Measurements from ENCODE around the gene GGT7.
A peak's percentile ranks its signal among the peaks of the same experiment; 100 is the strongest.
"Not testable (repeated sequence)": the region's sequence is repeated elsewhere in the genome, so short reads cannot be mapped to it uniquely, and the experiment has no call there.

The GGT7 gene

DNA sequence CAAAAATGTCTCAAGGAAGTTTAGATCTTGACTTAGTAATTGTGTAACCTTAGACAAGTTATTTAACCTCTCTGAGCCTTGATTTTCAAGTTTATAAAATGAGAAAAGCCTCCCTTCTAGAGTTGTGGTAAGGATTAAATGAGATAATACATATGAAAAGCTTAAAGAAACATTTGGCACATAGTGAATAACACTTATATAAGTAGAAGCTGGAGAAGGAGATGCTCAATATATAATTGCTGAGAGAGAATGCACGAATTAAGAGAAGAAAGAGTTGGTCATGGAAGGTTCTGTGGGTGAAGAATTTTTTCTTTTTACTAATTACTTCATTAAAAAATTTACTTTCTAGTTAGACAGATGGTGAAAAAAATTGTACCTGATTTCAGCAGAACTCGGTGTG, 9.0 kb upstream of the GGT7 start:
- no peak for DNase-seq (ENCODE audit: low spot score)

- DNase-seq (ENCODE audit: low spot score) = not testable (repeated sequence)
These were observed 8.3 kb upstream of the GGT7 start for GRCh38 chr20:34880971-34881370.

DNA sequence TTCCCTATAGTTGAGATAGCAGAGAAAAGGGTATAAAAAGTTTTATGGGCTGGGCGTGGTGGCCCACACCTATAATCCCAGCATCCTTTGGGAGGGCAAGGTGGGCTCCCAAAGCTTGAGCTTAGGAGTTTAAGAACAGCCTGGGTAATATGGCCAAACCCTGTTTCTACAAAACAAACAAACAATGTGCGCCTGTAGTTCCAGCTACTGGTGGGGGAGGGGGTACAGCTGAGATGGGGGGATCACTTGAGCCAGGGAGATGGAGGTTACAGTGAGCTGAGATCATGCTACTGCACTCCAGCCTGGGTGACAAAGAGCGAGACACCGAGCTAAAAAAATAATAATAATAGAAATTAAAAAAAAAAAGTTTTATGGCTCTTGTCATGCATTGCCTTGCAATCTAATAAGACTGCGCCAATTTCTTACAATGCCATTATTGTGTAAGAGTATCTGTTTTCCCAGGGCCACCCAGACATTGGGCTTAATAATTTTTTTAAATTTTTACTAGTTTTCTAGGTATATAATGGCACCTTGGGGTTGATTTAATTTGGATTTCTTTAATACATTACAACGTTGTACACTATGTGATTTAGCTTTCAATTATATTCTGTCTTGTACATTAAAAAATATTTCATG, 7.7 kb upstream of the GGT7 start:
- no peak for DNase-seq (ENCODE audit: low spot score)

DNA sequence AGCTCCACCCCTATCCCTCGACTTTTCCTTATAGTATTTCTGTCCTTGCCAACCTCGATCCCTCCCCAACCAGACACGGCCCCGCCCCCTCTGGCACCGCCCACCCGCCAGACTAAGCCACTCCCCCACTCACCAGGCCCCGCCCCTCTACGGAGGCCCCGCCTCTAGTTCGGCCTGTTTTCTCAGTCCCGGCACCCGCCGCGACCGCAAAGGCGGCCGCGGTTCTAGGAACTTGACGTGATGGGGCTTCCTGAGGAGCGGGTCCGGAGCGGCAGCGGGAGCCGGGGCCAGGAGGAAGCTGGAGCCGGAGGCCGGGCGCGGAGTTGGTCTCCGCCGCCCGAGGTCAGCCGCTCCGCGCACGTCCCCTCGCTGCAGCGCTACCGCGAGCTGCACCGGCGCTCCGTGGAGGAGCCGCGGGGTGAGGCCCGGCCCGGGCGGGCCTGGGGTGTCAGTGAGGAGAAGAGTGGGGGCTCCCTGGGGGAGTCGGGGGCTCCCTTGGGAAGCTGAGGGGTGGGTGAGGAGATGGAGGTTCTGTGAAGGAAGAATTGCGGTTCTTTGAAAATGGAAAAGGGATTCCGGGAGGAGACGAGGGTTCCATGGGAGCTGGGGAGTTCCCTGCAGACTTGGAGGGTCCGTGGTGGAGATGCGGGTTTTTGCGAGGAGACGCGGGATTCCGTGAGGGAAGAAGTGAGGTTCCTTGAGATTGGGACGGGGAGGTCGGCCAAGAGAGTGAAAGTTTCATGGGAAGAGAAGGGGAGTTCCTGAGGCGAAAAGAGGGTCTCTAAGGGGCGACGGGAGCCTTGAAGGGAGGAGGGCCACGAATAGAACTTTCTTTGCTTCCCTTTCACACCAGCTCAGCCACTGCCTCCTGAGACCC, 4.0 kb upstream of the GGT7 start, which contains the start of gene ACSS2:
Gene ACSS2, plus strand, starts transcription at position 207 of the 877 bp plus-strand sequence. Its CDS starts 34 bp downstream, at position 241.
- no peak for DNase-seq (ENCODE audit: low spot score)

DNA sequence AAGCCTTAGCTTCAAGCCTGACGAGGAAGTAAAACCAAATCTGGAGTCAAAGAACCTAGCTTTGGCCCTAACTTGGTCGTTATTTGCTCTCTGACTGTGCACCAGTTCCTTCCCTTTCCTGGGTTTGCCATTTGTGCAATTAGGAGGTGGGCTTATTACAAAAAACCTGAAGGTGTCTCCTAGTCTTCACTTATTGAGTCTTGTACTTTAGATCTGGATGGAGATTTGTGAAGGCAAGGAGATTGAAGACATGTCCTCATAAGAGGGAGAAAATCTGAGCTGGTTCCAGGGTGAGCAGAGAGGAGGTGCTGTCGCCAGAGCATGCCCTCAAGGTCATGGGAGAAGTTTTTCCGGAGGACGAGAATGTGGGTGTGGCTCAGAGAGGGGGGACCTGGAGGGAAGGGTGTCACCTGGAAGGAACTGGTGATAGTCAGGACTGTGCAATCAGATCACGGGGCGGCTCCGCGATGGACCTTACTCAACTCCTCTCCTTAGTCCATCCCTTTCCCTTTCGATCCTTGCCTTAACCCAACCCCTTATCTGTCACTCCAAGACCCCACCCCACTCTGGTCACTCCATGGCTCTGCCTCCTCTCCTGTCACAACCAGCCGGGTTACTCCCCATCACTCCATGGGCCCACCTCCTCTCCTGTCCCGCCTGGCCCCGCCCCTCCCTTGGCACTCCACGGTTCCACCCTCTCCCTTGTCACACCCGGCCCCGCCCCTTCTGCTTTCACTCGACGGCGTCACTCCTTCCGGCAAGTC, 3.2 kb upstream of the GGT7 start:
- peak; percentile 82 for DNase-seq (ENCODE audit: low spot score)

DNA sequence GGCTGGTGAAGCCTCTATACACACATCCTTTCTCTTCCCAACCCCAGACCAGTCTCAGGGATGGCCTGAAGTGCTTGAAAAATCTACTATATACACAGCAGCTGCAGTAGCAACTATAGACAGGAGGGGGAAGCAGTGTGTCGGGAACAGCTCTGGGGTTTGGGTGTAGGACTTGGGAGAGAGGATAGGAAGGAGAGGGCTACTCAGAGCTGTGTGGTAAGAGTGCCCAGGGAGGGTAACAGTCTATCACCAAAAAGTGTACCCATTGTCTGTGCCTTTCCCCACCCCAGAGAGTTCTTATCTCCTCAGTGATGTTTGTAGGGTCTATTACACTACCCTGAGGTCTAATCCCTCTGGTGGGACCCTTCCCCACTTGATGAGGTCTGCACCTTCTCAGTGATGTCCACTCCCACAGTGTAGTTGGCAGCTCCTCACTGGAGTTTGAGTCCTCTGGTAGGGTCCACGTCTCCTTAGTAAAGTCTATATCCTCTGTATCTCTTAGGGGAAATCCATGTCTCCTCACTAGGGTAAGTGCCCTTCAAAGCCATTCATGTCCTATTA, 1.5 kb upstream of the GGT7 start:
- DNase-seq (ENCODE audit: low spot score) = peak; percentile 56

DNA sequence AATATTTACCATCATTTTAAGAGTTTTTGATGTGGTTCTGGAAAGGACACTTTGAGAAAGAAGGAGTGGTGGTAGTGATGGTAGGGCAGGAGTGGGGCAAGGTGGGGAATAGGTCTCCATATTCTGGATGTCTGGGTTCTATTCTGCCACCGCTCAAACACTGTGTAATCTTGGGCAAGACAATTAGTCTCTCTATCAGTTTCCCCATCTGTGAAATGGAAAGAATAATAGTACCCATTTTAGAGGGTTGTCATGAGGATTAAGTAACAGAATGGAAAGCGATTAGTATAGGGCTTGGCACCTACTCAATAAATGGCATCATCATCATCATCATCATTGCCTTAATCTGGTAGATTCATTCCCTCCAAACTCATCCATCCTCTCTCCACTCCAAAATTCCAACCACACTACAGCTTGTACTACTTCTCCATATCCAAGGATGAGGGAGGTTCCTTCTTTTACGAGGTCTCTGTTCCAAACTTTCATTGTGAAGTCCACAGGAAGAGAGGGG, 982 bp upstream of the GGT7 start:
- no peak for DNase-seq (ENCODE audit: low spot score)

DNA sequence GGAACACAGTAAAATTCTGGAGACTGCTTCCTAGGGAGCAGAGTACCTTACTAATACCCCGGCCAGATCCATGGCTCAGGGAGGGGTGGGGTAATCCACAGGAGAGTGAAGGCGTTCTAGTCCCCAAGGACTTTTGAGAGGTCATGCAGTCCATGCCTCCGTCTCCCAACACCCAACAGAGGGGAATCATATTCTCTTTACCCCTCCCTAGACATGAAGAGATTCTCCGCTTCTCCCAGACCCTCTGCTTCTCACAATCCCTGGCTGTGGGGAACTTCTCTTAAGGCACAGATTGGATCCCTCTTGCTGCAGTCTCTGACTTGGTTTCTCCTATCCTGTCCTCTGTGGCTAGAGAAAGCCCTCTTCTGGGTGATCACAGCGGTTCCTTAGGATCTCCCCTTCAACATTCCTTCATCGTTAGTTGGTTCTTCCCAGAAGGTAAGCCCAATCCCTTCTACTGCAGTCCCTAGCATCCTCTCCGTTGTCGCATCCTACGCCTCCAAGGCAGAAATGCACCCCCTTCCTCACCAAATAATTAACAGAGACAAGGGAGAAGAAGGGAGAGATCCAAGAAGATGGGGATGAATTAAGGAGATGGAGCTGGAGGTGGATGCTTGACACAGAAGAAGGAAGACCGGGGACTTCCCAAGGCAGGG, 562 bp downstream of the GGT7 start:
- no peak for DNase-seq (ENCODE audit: low spot score)

GRCh38 chr20:34871320-34871926, 1.2 kb downstream of the GGT7 start:
- DNase-seq (ENCODE audit: low spot score) = no peak

DNA sequence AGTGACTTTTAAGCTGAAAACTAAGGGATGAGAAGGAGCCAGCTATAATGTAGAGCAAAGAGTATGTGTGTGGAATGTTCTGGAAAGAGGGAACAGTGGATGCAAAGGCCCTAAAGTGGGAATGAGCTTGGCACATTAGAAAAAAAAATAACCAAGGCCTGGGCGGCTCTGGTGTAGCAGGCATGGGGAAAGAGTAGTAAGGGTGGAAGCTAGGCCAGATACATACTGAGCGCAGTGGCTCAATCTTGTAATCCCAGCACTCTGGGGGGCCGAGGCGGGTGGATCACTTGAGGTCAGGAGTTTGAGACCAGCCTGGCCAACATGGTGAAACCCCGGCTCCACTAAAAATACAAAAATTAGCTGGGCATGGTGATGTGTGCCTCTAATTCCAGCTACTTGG, 8.4 kb downstream of the GGT7 start:
- DNase-seq (ENCODE audit: low spot score) = no peak

GRCh38 chr20:34863421-34863965, 9.2 kb downstream of the GGT7 start:
- DNase-seq (ENCODE audit: low spot score) = no peak

- no peak for DNase-seq (ENCODE audit: low spot score)
These were observed 9.9 kb downstream of the GGT7 start for GRCh38 chr20:34862724-34863123.

- no peak for DNase-seq (ENCODE audit: low spot score)
These were observed 11.1 kb downstream of the GGT7 start for GRCh38 chr20:34861386-34862084.

DNA sequence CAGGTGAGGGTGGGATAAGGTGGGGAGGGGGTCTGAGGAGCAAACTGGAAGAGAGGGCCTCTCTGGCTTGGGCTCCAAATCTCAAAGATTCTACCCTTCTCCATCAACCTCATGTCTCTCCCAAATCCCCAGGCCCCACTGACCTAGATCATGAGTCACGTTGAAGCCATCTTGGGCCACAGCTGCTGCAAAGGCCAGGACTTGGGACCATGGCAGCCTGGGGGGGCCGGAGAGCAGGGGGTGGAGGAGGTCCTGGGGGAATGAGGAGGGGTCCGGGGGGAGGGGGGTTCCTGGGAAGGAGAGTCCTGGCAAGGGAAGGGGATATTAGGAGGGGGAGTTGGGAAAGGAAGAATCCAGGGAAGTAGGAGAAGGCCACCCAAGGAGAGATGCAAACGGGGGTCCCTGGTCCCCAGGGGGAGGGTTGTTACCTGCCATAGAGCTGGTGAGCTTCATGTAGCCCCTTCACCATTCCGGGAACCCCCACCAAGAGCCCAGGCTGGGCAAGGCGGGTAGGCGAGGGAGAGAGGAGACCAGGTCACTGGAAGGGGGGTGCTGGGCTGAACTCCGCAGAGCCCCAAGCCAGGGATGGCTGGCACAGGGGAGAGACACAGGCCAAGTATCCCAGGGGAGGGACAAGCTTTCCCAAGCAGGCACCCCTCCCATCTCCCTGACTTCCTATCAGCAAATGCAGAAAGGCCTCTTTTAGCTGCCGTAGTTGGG, 12.7 kb downstream of the GGT7 start:
- DNase-seq (ENCODE audit: low spot score) = no peak

DNA sequence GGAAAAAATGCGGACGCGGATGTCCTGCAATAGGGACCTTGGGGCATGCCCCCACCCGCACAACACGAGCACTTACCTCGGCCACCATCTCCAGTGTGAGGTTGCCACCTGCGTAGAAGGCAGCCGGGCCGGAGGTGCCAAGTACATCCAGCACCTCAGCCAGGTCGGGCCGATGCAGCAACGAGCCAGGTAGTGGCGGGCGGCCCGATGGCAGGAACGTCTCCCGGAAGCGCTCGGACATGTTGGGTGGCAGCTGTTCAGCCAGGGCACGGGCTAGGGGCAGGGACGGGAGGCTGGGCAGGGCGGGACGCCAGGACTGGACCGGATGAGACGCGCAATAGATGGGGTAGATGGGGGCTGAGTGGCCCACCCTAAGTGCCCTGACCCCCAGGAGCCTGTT, 13.3 kb downstream of the GGT7 start:
- DNase-seq (ENCODE audit: low spot score) = no peak

DNA sequence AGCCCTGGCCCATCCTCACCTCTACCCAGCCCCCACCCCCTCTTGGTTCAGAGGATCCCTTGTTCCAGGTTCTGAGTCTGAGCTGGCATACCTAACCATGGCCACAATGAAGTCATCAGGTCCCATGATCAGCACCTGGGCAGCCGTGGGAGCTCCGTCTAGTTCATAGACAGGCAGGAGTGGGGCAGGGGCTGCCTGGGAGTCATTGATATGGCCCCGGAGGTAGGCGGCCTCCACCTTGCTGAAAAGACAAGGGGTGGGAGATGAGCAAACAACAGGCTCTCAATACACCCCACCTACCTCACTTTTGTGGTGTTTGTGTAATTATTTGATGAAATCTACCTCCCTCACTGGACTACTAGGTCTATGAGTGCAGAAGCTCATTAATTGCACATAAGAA, 20.4 kb downstream of the GGT7 start:
- no peak for DNase-seq (ENCODE audit: low spot score)

- no peak for DNase-seq (ENCODE audit: low spot score)
These were observed 21.7 kb downstream of the GGT7 start for GRCh38 chr20:34850969-34851368.

- DNase-seq (ENCODE audit: low spot score) = no peak
These were observed 22.9 kb downstream of the GGT7 start for GRCh38 chr20:34849778-34850177.

- no peak for DNase-seq (ENCODE audit: low spot score)
These were observed 24.1 kb downstream of the GGT7 start for GRCh38 chr20:34848597-34848996.

GRCh38 chr20:34843421-34843820, 29.2 kb downstream of the GGT7 start:
- no peak for DNase-seq (ENCODE audit: low spot score)

Measured in germinal center (tissue), 1 donor.